Activated CD4-positive, CD25-positive, alpha-beta regulatory T cell treated with anti-CD3 and anti-CD28 coated beads, Interleukin-2, amount 50 U/mL, for 72 hours (primary cell): ENCODE measurements around the gene SHH.
A peak's percentile ranks its signal among the peaks of the same experiment; 100 is the strongest.
"Not testable (repeated sequence)": the region's sequence is repeated elsewhere in the genome, so short reads cannot be mapped to it uniquely, and the experiment has no call there.

Source experiments
- DNase-seq: peaks from one replicate; pipeline ENCODE4 v3.0.0; 2021

SHH gene

DNA sequence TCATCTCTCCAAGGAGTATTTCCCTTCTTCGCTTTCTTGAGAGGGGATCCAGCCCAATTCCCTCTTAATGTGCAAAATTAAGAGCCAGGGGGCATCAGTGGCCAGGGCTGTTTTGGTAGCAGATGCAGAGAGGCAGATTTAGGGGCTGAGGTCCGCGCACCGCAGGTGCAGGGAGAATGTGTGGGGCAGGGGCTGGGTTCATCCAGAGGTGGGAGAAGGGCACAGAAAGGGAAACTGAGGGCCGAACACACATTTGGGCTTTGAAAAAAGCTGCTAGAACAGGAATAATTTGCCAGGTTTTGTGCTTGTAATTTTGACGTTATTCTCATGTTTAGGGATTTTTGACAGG, 6.5 kb upstream of the SHH start:
- no peak for DNase-seq

- no peak for DNase-seq
These were observed 6.0 kb upstream of the SHH start for GRCh38 chr7:155818154-155818819.

GRCh38 chr7:155817515-155817914, 5.3 kb upstream of the SHH start:
- DNase-seq: not testable (repeated sequence)

DNA sequence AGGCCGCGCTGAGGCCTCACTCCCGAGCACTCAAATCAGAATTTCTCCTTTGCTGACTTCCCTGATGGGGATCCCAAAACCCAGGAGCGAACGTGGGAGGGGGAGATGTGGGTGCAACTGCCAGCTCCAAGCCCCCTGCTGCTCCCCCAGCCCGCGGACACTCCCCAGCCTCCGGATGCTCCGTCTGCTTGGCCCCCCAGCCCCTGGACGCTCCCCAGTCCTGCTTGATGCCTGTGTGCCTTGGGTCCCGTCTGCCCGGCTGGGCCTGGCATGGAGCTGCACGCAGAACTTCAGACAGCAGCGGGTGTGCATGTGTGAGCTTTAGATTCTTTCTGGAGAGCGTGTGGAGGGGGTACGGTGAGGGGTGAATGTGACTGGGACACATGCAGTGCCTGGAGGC, 4.7 kb upstream of the SHH start:
- DNase-seq: no peak

- no peak for DNase-seq
These were observed 3.9 kb upstream of the SHH start for GRCh38 chr7:155816192-155816508.

DNA sequence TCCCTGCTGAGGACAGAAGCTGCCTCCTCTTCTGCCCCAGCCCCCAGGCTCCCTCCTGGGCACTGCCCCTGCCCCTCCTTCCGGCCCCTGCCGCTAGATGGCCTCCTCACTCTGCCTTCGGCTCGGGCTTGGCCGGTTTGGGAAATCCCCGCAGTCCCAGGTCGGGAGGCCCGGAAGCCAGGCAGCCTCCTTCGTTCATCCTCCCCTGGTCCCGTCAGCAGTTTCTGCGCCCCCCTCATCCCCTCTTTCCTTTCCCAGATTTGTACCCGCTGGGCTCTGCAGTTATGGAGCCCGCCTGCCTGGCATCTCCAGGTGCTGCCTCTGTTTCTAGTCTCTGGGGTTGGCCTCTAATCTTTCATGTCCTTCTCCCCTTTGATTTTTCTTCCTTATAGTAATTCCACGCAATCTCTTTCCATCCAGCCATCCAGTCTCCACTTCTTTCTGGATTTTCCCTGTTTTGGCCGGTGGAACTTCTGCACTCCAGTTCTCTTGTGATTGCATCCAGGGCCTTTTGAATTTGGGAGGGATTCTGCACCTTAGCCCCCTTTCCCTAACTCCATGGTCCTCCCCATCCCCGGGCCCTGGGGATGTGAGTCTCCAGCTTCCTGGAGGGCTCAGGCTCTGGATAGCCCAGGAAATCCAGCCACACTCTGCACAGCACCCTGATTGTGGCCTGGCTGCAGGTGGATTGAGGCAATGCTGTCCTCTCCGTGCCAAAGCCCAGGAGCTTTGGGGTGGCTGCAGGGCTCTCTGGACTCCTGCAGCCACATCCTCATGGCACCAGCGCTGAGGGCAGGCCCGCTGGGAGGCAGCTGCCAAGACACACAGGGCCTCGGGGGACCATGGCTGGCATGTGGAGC, 3.3 kb upstream of the SHH start:
- DNase-seq: peak; percentile 73

GRCh38 chr7:155814316-155815276, 2.3 kb upstream of the SHH start:
- DNase-seq: no peak

DNA sequence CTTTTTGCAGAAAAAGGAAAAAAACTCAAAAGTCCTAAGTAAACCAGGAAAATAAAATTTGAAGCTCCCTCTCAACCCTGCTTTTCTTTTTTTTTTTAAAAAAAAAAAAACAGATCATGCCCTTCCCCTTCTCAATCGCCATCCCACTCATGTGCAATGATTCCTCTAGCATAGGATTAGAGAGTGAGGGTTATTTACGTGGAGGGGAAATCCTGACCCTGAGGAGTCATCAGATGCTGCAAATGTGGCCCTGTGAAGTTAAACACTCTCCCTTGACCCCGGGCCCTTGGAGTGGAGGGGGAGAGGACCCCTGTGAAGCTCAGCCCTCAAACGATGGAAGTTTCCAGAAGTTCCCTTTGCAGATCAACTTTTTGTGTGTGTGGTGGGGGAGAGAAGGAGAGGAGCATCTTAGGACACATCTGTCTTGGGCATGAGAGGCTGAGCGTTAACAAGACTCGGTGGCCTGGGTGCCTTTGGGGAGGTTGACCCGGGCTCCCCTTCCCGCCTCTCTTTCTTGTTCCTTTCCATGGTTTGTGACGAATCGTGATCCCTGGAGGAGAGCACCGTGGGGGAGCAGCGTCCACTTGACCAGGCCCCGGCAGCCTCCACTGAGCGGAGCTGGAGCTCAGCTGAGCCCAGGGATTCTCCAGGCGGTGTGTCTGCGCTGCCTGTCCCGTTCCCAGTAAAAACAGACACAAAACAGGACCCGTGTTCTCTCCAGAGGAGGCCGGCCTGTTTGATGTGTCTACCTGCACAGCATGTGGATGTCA, 1.5 kb upstream of the SHH start:
- no peak for DNase-seq

DNA sequence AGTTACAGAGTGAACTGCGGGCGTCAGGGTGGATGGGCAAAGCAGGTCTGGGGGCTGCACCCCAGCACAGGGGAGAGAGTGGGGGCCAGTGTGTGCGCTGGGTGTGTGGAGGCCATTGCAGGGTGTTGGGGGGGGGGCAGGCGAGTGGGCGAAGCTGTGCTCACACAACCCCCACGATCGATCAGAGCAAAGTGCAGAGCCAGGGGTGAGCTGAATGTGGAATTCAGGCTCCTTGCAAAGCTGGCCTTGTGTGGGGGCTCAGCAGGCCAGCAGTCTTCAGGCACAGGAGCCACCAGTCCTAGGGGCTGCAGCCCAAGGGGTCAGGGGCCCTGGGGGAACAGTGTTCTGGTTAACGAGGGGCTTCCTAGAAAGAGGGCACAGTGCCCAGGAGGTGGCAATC, 862 bp upstream of the SHH start:
- no peak for DNase-seq

- DNase-seq: no peak
These were observed 736 bp downstream of the SHH start for GRCh38 chr7:155811560-155811894.

GRCh38 chr7:155810770-155811559, 1.3 kb downstream of the SHH start:
- DNase-seq: no peak

DNA sequence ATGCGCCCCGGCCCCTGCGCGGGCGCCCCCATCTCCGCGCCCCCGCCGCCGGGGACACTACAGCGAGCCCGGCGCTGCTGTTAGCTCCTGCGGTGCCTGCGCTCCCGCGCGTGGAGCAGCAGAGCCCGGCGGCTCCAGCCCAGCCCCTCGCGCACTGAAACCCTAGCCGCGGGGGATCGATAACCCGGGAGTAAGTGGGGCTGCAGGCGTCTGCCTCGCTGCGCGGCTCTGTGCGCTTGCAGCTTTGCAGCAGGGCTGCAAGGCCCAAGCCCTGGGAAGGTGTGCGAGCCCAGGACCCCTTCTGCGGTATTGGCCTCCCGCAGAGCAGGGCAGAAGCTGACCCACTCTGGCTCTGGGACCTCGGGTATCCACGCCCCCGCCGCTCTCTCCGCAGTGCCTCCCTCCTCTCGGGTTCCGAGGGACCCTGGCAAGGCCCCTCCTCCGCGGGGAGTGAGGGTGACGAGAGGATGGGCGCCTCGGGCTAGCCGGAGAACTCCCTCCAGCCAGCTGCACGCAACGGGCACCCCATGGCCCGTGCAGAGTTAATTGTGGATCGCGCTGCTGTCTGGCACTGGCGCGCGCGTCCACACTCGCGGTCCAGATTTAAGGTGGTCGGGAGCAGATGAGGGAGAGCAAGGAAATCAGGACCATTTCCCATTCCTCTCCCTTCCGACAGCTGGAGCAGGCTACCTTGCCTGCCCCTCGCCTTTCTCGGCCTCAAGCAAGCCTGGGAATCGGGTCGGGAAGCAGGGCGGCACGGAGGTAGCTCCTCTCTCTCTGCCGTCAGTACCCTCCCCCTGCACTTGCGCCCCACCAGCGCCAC, 2.1 kb downstream of the SHH start:
- DNase-seq: no peak

DNA sequence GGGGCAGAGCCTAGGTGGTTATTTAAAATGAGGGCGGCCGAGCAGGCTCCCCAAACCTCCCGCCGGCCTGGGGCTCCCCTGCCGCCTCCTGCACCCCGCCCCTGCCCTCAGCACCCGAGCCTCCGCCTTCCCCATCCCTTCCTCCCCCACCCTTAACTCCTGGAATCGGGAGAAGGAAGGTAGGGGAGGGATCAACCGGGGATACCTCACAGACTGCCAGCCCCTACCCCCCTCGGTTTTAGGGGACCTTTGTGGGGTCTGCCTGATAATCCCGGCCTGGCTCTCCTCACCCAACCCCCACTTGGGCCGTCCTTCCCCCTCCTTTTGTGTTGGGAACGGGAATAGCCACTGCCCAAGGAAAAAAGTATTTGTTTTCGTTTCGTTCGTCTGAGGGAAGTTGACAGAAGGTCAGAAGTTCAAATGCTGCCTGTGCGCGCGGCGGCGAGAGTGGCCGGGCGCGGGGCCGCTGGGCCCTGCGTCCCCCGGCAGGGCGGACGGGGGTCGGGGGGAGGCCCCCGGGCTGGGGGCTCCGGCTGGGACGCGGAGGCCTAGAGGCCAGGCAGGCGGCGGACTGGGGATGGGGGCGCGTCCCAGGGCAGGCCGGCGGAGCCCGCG, 2.8 kb downstream of the SHH start:
- DNase-seq: no peak

DNA sequence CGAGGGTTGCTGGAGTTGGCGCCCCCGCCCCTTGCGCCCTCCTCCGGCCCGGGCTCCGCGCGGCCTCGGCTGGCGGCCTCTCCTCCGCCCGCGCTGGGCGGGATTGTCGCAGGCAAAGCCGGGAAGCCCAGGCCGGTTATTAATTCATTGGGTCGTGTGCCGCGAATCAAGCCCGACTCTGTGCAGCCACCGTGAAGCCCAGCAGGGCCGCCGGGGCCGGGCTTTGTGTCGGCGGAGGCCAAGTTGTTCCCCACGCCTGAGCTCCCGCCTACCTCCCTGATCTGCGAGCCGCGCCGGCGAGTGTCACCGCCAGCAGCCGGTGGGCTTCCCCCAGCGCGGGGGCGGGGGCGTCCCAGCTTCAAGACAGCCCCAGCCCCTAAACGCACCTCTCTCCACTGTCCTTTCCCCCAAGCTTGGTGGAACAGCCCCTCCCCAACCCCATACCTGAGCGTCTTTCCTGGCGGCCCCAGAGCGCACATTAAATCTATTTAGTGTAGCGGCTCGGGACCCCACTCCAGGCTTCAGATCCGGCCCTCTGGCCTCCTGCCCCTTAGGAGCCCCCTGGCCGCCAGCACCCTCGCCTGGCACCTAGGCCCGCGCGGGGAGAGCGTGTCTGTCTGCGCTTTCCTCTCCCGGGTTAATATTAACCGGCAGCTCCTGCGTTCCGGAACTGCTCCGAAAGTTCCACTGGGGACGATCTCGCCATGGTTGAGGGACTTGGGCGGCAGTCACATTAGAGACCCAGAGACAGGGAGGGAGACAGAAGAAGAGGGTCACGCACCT, 3.5 kb downstream of the SHH start:
- no peak for DNase-seq

DNA sequence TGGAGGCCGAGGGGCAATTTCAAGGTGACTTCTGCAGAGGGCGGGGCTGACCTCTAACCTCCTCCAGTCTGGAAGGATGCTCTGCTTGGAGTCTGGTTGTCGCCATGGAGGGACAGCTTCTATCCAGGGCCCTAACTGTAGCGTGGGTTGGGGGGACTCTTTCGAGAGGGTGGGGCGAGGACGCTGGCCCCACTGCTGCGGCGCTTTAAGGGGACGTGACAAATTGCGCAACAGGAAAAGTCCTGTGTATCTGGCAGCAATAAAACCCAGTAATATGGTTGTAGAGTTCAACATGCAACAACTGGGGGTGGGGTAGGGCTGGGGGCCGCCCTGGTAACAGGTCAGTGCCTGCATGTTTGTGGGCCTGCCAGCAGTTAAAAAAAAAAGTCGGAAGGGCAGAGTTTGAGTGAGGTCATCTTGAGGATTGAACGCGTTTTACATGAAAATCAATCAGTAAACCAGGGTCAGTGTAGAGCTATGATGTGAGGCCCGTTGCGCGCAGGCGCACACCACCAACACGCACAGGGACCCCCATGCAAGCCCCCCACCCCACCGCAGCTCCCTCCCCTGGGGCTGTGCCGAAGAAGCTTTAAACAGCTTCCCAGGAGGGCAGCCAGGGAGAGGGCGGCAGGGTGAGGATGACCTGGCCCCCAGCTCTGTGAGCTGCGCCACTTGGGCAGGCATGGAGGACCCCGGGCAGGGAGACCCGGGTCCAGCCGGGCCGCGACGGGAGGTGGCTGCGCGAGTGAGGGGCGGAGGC, 4.3 kb downstream of the SHH start:
- DNase-seq: no peak

- DNase-seq: no peak
These were observed 5.1 kb downstream of the SHH start for GRCh38 chr7:155807065-155807671.

- DNase-seq: no peak
These were observed 6.0 kb downstream of the SHH start for GRCh38 chr7:155806096-155806871.

DNA sequence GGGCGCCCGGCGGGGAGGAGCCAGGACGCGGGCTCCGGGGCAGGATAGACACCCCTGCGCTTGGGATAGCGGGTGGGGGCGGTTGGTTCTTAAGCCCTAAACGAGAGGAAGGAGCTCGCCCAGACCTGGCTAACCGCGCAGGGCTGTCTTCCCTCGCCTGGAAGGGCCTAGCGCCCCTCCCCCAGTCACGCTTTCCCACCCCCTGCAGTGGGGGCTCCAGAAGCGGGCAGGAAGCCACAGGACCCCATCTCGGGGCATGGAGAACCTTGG, 6.5 kb downstream of the SHH start:
- no peak for DNase-seq
